ENCODE data around the gene MICAL3. TPM values are rescaled to one million over a fixed set of nuclear protein-coding genes. Genes with fewer than 3 reads are reported as not detected.
A peak's percentile ranks its signal among the peaks of the same experiment; 100 is the strongest.

MICAL3 gene
- polyA plus RNA-seq, 2 of the 4 experiments (the other 2 are of a cell fraction), result 20.5 to 30.1 TPM

- POLR2A ChIA-PET, result no interaction called here
These were observed 252.0 kb downstream of the MICAL3 start for GRCh38 chr22:17772249-17772957.

GRCh38 chr22:17770180-17771077, 253.9 kb downstream of the MICAL3 start:
- no peak overlapping the region for H3K27ac ChIP-seq
- H3K4me1 ChIP-seq, result peaks cover 17% of the 10 kb centered on the region
- TF ChIP-seq CHD2 (IDR thresholded peaks at IDR 0.05; ENCODE audit: low read length, partially characterized antibody), result no peak
- TF ChIP-seq ZSCAN20 (CRISPR knock-in tag; IDR thresholded peaks at IDR 0.05), result no peak
- TF ChIP-seq FOSL2 (IDR thresholded peaks at IDR 0.05), result no peak
- no peak for TF ChIP-seq FOSL2 (CRISPR knock-in tag; IDR thresholded peaks at IDR 0.05)
- TF ChIP-seq REST (IDR thresholded peaks at IDR 0.05), result no peak
- no peak for TF ChIP-seq TP53 (CRISPR knock-in tag; IDR thresholded peaks at IDR 0.05)
- no peak for TF ChIP-seq MAFK (IDR thresholded peaks at IDR 0.05; ENCODE audit: partially characterized antibody)
- FAIRE-seq, result no peak
- no peak for DNase-seq (ENCODE audit: low read depth in 1 of 2, low spot score in 1 of 2)
- POLR2A ChIA-PET, result no interaction called here
- no peak overlapping the region for H3K4me3 ChIP-seq
- CTCF ChIA-PET, result interaction anchor here (1.7 to 2.3 kb wide), 2 partner anchors 15 to 28 kb away, joined by 7 to 14 read pairs; no protein-coding TSS in a partner anchor
- no peaks in the 10 kb centered on the region for H3K9me3 ChIP-seq
- 95% methylated on average over 15 of the region's 19 CpGs for WGBS (ENCODE audit: missing lambda C conversion rate)
- no peak overlapping the region for H3K4me2 ChIP-seq
- no peak for ATAC-seq

More at GRCh38 chr22:17772249-17772957, 252.0 kb downstream of the MICAL3 start:
- CTCF ChIA-PET, result interaction anchor here (0.5 to 4.5 kb wide), 8 partner anchors 9 to 613 kb away, joined by 3 to 26 read pairs (median 4); no protein-coding TSS in a partner anchor
- Histone ChIP-seq H3K4me1 (peaks cover 17% of the 10 kb centered on the region), H3K4me3 (no peak overlapping the region), H3K4me2 (peak overlapping the region; percentile 93), H3K9me3 (no peaks in the 10 kb centered on the region), H3K27ac (peak overlapping the region in 1 of 2 experiments; percentile 11; a peak in 1 of 6 replicates)
- DNase-seq (ENCODE audit: low read depth in 1 of 2, low spot score in 1 of 2) (no peak), FAIRE-seq (no peak), ATAC-seq (peak in 1 of 2 experiments; percentile 13; a peak in 1 of 6 replicates)
- WGBS (ENCODE audit: missing lambda C conversion rate), result 93% methylated on average over 3 of the region's 21 CpGs
- TF ChIP-seq MAZ (IDR thresholded peaks at IDR 0.05; ENCODE audit: borderline replicate concordance, low read depth, low read length) (no peak), HOXB5 (CRISPR knock-in tag; IDR thresholded peaks at IDR 0.05) (0 out of 2 replicates have a peak, but pooled peaks have one; percentile 25)

- Histone ChIP-seq H3K4me1 (peaks cover 14% of the 10 kb centered on the region), H3K9me3 (no peaks in the 10 kb centered on the region), H3K4me2 (no peak overlapping the region), H3K4me3 (no peak overlapping the region), H3K27ac (no peak overlapping the region)
- POLR2A ChIA-PET, result no interaction called here
- DNase-seq (ENCODE audit: low read depth in 1 of 2, low spot score in 1 of 2) (no peak), ATAC-seq (no peak), FAIRE-seq (no peak)
- WGBS (ENCODE audit: missing lambda C conversion rate), result 98% methylated on average over 4 of the region's 9 CpGs
- no peak for TF ChIP-seq FOSL2 (IDR thresholded peaks at IDR 0.05)
- no peak for TF ChIP-seq FOSL2 (CRISPR knock-in tag; IDR thresholded peaks at IDR 0.05)
- TF ChIP-seq EHF (CRISPR knock-in tag; IDR thresholded peaks at IDR 0.05), result no peak
- TF ChIP-seq HOXB13 (CRISPR knock-in tag; IDR thresholded peaks at IDR 0.05; ENCODE audit: low read depth), result no peak
- TF ChIP-seq CHD4 (IDR thresholded peaks at IDR 0.05; ENCODE audit: borderline replicate concordance), result no peak
- no peak for TF ChIP-seq NR3C1 (IDR thresholded peaks at IDR 0.05)
- TF ChIP-seq E2F6 (IDR thresholded peaks at IDR 0.05; ENCODE audit: borderline replicate concordance, low read depth), result no peak
- no peak for TF ChIP-seq KDM5A (IDR thresholded peaks at IDR 0.05)
- CTCF ChIA-PET, result interaction anchor here (1.7 to 2.3 kb wide), 2 partner anchors 16 to 27 kb away, joined by 7 to 14 read pairs; no protein-coding TSS in a partner anchor
These were observed 254.7 kb downstream of the MICAL3 start for GRCh38 chr22:17769716-17770082.
